ENCODE measurements around the gene TGM3. TPM values are rescaled to one million over a fixed set of nuclear protein-coding genes. Genes with fewer than 3 reads are reported as not detected.

TGM3 gene
- total RNA-seq, 4 donors from 2014 or later = 0.21 TPM; not detected in 3

DNA sequence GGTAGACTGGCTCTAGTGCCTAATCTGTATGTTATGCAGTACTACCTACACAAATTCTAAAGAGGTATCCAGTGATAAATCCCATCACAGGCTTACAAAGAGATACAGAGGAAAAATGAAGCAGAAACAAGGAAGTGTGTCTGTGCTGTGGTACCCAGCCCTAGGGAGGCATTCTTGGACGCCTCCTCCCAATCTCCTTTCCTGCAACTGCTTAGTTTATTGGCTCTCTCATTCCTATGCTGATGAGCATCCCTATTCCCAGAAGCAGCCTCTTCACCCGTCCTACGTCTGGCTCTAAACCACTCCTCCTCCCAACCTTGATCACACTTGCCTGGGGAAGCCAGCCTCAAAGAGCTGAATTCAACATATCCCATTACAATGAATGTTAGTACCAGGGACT is 50.4 kb downstream of the TGM3 start:
- TF ChIP-seq, protein P1, sequence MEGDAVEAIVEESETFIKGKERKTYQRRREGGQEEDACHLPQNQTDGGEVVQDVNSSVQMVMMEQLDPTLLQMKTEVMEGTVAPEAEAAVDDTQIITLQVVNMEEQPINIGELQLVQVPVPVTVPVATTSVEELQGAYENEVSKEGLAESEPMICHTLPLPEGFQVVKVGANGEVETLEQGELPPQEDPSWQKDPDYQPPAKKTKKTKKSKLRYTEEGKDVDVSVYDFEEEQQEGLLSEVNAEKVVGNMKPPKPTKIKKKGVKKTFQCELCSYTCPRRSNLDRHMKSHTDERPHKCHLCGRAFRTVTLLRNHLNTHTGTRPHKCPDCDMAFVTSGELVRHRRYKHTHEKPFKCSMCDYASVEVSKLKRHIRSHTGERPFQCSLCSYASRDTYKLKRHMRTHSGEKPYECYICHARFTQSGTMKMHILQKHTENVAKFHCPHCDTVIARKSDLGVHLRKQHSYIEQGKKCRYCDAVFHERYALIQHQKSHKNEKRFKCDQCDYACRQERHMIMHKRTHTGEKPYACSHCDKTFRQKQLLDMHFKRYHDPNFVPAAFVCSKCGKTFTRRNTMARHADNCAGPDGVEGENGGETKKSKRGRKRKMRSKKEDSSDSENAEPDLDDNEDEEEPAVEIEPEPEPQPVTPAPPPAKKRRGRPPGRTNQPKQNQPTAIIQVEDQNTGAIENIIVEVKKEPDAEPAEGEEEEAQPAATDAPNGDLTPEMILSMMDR (IDR thresholded peaks at IDR 0.05) = no peak
- TF ChIP-seq POLR2A (IDR thresholded peaks at IDR 0.05) = no peak
- H3K27ac ChIP-seq = no peak overlapping the region
- intact Hi-C loops (cut with DNase I; ENCODE audit: low total_unique reads) = no loop called here
- no peak for DNase-seq
- no peaks in the 10 kb centered on the region for H3K9me3 ChIP-seq
- no peaks in the 10 kb centered on the region for H3K36me3 ChIP-seq
- H3K4me3 ChIP-seq = no peak overlapping the region
- no peaks in the 10 kb centered on the region for H3K27me3 ChIP-seq
- no peaks in the 10 kb centered on the region for H3K4me1 ChIP-seq

DNA sequence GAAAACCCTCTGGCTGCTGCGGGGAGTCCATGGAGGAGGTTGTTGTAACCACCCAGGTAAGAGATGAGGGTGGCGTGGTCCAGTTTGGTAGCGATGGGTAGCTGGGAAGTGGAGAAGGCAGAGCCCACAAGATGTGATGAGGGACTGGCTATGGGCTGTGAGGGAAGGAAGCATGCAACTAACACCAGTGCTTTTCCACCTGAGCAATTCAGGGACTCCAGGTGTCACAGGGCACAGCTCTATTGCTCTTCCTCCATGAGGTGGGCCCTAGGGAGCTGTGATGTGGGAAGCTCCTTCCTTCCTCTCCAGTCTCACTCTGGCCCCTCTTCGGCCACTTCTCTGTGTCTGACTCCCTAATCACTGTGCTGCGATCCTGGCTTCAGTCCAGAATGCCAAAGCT is 52.5 kb downstream of the TGM3 start:
- Histone ChIP-seq H3K4me3 (no peak overlapping the region), H3K27ac (no peak overlapping the region), H3K27me3 (no peaks in the 10 kb centered on the region), H3K9me3 (no peaks in the 10 kb centered on the region), H3K4me1 (no peaks in the 10 kb centered on the region), H3K36me3 (no peaks in the 10 kb centered on the region)
- DNase-seq = no peak
- intact Hi-C loops (cut with DNase I; ENCODE audit: low total_unique reads) = no loop called here
- no peak for TF ChIP-seq POLR2A (IDR thresholded peaks at IDR 0.05)
- TF ChIP-seq, protein P1 (IDR thresholded peaks at IDR 0.05) = no peak

DNA sequence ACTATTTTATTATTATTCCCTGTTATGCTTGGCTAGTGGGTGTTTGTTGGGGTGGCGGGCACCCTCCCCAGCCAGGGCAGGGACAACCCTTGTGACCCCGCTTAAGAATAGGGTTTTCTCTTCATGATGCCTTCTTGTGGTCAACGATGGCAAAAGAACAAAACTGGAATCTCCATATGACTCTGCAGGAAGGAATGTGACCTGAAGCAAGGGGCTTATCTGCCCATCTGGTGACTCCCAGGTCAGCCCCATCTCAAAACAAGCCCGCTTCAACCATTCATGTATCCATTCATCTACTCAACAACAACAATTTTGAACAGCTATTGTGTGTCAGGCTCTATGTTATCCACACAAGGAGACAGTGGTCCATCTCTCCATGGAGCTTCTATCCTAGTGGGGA is 54.0 kb downstream of the TGM3 start:
- Histone ChIP-seq H3K4me3 (no peak overlapping the region), H3K4me1 (no peaks in the 10 kb centered on the region), H3K9me3 (no peaks in the 10 kb centered on the region), H3K36me3 (no peaks in the 10 kb centered on the region), H3K27ac (no peak overlapping the region), H3K27me3 (no peaks in the 10 kb centered on the region)
- DNase-seq = no peak
- TF ChIP-seq, protein P1 (IDR thresholded peaks at IDR 0.05) = no peak
- TF ChIP-seq POLR2A (IDR thresholded peaks at IDR 0.05) = no peak
- intact Hi-C loops (cut with DNase I; ENCODE audit: low total_unique reads) = no loop called here

DNA sequence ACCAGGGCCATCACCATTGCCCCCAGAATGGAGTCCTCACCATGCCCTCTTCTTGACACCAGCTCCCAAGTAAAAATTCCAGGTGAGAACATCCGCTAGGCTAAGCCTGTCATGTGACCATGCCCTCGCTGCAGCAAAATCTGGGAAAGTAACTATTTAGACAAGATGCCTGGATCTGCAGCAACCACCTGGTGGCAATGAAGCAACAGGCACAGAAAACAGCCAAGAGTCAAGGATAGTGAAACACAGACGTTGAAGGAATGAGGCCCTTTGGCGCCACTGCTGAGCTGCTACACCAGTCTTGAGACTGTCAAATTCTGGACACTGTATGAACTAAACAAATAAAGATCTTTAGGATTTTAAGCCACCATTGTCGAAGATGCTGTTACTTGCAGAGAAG is 54.8 kb downstream of the TGM3 start:
- Histone ChIP-seq H3K9me3 (no peaks in the 10 kb centered on the region), H3K36me3 (no peaks in the 10 kb centered on the region), H3K27ac (no peak overlapping the region), H3K4me1 (no peaks in the 10 kb centered on the region), H3K4me3 (no peak overlapping the region), H3K27me3 (no peaks in the 10 kb centered on the region)
- DNase-seq = no peak
- intact Hi-C loops (cut with DNase I; ENCODE audit: low total_unique reads) = no loop called here
- TF ChIP-seq POLR2A (IDR thresholded peaks at IDR 0.05) = no peak
- TF ChIP-seq, protein P1 (IDR thresholded peaks at IDR 0.05) = no peak

DNA sequence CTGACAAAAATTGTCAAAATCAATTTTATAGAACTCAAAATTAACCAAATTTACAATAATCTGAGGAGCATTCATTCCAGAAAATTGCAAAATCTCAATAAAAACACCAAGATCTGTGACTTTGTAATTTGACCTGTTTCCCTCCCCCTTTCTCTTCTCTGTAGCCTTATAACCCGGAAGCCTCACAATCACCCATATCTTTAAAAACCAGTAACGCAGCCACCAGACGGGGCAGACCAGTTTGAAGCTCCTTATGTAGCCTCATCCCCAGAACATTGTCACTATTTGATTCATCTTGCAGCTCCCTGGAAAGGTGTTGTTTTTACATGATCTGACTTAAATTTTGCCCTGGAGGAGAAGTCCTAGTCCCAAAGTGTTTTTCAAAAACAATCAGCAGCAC is 57.4 kb downstream of the TGM3 start:
- no peak overlapping the region for H3K27ac ChIP-seq
- no peak for TF ChIP-seq POLR2A (IDR thresholded peaks at IDR 0.05)
- TF ChIP-seq, protein P1 (IDR thresholded peaks at IDR 0.05) = no peak
- H3K4me1 ChIP-seq = no peaks in the 10 kb centered on the region
- no peaks in the 10 kb centered on the region for H3K36me3 ChIP-seq
- intact Hi-C loops (cut with DNase I; ENCODE audit: low total_unique reads) = no loop called here
- H3K27me3 ChIP-seq = no peaks in the 10 kb centered on the region
- H3K4me3 ChIP-seq = no peak overlapping the region
- no peak for DNase-seq
- no peaks in the 10 kb centered on the region for H3K9me3 ChIP-seq
